Iris pigment epithelial cell (primary cell): ENCODE results near the gene YLPM1.
"Not testable (repeated sequence)": the region's sequence is repeated elsewhere in the genome, so short reads cannot be mapped to it uniquely, and the experiment has no call there.

Experiments used
- DNase-seq: peaks from one replicate; pipeline ENCODE4 v3.0.0-alpha.2; 2011; ENCODE audit warnings: low read depth

Gene YLPM1

DNA sequence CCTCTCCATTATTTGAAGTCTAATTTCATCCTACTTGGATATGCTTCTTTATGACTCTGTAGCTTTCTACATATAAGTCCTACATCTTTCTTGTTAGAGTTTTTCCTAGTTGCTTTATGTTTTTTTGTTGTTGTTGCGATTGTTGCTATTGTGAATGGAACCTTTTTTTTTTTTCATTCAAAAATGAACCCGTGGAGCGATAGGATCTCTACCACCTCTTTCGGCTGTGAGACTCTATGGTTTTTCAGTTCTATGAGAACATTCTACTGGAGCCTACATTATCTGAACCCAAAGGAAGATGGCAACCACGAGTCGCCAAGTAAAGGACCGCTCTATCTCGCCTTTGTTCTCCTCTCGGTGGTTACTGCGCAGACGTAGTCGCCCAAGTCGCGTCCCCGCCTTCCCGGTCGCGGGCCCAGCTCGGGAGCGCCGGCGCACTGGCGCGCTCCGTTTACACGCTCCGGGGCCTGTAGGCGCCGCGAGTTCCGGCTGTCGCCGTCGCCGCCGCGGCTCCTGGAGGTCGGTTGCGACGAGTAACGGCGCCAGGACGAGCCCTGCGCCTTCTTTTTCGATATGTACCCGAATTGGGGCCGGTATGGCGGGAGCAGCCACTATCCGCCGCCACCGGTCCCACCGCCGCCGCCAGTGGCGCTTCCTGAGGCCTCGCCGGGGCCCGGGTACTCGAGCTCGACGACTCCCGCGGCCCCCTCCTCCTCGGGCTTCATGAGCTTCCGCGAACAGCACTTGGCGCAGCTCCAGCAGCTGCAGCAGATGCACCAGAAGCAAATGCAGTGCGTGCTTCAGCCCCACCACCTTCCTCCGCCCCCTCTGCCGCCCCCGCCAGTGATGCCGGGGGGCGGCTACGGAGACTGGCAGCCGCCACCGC, at the start of gene YLPM1:
YLPM1 (plus strand) TSS at position 400 of the 886 bp plus-strand sequence; CDS start at position 574, 174 bp downstream.
- DNase-seq = peak; percentile 98

DNA sequence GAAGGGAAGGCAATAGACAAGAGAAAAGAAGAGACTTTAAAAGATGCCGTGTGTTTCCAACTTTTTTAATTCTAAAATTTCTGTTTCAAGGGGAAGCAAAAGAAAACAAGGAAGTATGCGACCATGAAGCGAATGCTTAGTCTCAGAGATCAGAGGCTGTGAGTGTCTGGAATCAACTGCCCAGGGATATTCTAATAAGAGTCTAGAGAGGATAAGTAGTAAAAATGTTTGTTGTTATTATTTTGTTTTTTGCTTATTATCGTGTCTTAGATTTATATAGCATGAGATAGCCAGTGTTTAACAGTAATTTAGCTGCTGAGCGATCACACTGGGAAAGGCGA, 49.8 kb upstream of the YLPM1 start:
- DNase-seq = no peak

GRCh38 chr14:74720526-74720925, 42.6 kb upstream of the YLPM1 start:
- peak; percentile 89 for DNase-seq

GRCh38 chr14:74723134-74723533, 40.0 kb upstream of the YLPM1 start:
- DNase-seq = no peak

GRCh38 chr14:74732387-74732786, 30.7 kb upstream of the YLPM1 start:
- no peak for DNase-seq

- no peak for DNase-seq
Measured at GRCh38 chr14:74733221-74733620, 29.9 kb upstream of the YLPM1 start.

DNA sequence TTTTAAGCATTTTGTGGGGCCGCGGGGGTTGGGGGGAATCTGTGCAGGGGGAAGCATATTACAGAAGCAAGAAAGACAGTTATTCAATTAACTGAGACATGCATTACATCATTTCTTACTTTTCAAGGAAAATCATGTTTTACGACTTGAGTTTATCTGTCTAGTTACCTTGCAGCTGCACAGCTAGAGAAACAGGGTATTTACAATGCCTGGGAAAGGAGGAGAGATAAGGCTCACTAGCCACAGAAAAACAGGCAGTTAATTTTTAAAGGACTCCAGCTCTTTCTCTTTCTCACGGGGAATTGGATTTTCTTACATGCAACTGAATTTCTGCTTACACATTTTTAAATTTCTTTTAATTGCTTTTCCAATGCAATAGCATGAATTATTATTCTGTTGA, 28.0 kb upstream of the YLPM1 start:
- DNase-seq = no peak

DNA sequence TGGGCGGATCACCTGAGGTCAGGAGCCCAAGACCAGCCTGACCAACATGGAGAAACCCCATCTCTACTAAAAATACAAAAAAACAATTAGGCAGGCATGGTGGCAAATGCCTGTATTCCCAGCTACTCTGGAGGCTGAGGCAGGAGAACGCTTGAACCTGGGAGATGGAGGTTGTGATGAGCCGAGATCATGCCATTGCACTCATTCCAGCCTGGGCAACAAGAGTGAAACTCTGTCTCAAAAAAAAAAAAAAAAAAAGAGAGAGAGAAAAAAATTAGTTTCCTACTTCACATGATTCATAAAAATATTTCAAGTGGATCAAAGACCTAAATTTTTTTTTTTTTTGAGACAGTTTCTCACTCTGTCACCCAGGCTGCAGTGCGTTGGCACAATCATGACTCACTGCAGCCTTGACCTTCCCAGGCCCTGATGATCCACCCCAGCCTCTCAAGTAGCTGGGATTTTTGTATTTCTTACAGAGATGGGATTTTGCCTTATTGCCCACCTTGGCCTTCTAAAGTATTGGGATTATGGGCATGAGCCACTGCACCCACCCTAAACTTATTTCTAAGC, 25.3 kb upstream of the YLPM1 start:
- DNase-seq = peak; percentile 42

DNA sequence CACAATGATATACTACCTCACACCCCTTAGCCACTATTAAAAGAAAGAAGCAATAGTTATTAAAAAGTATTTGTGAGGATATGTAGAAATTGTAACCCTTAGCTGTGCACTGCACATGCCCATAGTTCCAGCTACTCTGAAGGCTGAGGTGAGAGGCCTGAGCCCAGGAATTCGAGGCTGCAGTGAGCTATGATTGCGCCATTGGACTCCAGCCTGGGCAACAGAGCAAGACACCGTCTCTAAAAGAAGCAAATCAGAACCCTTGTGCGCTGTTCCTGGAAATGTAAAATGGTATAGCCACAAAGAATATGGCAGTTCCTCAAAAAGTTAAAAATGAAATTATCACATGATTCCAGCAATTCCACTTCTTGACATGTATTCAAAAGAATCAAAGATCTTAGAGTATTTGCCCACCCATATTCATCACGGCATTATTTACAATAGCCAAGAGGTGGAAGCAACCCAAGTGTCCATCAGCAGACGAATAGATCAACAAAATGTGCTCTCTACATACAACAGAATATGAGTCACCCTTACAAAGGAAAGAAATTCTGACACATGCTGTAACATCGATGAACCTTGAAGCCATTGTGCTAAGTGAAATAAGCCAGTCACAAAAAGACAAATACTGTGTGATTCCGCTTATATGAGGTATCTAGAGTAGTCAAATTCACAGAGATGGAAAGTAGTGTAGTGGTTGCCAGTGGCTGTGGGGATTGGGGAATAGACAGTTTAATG, 23.7 kb upstream of the YLPM1 start:
- DNase-seq = peak; percentile 65

- no peak for DNase-seq
Measured at GRCh38 chr14:74747237-74747636, 15.9 kb upstream of the YLPM1 start.

- peak; percentile 17 for DNase-seq
Measured at GRCh38 chr14:74754157-74754556, 9.0 kb upstream of the YLPM1 start.

DNA sequence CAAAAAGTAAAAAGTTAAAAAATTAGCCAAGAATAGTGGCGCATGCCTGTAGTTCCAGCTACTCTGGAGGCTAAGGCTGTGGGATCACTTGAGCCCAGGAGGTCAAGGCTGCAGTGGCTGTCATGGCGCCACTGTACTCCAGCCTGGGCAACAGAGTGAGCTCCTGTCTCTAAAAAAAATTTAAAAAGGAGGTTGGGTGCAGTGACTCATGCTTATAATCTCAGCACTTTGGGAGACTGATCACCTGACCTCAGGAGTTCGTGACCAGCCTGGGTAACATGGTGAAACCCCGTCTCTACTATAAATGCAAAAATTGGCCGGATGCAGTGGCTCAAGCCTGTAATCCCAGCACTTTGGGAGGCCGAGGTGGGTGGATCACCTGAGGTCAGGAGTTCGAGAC, 8.2 kb upstream of the YLPM1 start:
- DNase-seq = no peak

- no peak for DNase-seq
Measured at GRCh38 chr14:74756326-74756725, 6.8 kb upstream of the YLPM1 start.

GRCh38 chr14:74758505-74758904, 4.6 kb upstream of the YLPM1 start:
- DNase-seq = not testable (repeated sequence)

- peak; percentile 29 for DNase-seq
Measured at GRCh38 chr14:74763803-74764531, 851 bp downstream of the YLPM1 start.

DNA sequence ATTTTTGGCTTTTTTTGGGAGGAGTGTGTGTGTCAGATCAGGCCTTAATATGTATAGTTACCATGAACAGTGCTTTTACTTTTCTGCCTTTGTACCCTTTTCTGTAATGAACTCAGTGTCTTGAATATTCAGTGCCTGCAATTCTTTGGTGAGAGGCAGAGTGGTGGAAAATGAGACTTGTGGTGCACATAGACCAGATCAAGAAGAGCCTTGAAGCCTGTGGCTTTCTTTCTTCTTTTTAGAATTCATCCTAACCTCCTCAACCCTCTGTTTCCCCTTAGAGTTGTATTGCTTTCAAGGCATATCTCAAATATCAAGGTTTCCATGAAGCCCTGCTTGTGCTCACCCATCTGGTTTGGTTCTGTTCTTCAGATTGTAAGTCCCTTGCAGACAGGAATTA, 2.6 kb downstream of the YLPM1 start:
- DNase-seq = no peak

GRCh38 chr14:74771399-74771798, 8.3 kb downstream of the YLPM1 start:
- no peak for DNase-seq

DNA sequence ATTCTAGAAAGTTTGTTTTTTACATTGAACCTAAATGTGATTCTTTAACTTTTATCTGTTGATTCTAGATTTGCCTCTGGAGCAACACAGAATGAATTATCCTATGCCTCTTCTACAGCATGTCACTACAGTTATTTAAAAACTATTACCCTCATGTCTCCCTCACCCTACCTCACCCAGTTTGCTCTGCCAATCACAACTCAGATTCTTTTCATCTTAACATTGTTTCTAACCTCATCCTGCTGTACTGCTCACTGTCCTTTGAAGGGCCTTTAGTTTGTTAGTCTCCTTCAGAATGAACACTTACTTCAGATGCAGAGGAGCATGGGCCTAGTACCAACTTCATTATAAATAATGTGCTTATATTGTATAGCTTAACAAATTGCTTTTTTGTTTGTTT, 21.5 kb downstream of the YLPM1 start:
- no peak for DNase-seq

DNA sequence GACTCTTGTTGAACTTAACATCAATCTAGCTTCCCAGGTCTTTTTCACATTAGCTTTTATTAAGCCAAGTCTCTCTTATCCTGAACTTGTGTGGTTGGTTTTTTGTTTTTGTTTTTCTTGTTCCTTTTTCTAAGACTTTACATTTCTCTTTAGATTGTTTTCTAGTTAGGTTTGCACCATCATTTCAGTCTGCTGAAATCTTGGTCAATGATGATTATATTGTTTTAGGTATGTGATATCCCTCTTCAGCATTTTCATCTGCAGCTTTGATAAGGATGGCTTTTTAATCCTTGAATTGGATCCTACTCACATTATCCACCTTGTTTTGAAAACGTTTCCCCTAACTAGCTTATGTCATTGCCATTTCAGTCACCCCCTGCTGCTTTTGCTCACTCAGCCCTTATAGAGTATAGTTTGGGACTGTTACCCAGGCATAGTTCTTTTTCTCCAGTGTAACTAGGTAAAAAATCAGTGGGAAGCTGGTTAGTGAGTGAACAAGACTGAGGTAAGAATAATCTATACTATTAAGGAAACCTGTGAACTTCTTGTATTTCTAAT, 22.0 kb downstream of the YLPM1 start:
- DNase-seq = no peak

GRCh38 chr14:74786796-74787315, 23.7 kb downstream of the YLPM1 start:
- no peak for DNase-seq

- peak; percentile 54 for DNase-seq
Measured at GRCh38 chr14:74792249-74793039, 29.3 kb downstream of the YLPM1 start.
